Measurements from ENCODE around the gene COL4A6. TPM values are rescaled to one million over a fixed set of nuclear protein-coding genes. Genes with fewer than 3 reads are reported as not detected.

Gene COL4A6
- total and polyA plus RNA-seq, 2 of the 4 experiments (the other 2 are of a cell fraction) = 0.36 to 0.74 TPM

DNA sequence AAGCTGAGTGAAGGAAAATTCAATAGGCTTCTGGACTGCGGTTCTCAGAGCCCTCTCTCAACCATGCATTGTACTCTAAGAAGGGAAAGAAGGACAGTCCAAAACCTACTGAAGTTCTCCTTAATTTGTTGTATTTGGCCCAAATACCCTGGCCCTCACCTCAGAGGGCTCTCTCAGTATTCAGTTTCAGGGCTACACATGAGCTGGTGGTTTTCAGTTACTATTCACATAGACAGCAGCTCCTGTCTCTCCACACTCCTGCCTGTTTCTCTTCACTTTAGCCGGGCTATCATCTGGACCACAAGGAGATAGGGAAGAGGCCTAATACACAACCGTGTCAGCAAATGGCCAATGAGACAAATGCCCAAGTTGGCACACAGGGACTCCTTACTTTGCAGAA is 280.6 kb downstream of the COL4A6 start:
- Histone ChIP-seq H3K9me3 (ENCODE audit: control insufficient read depth, insufficient read depth, low read length) (no peaks in the 10 kb centered on the region), H3K4me3 (ENCODE audit: insufficient read depth, low read depth, low read length) (no peak overlapping the region), H3K27ac (ENCODE audit: insufficient read depth, low read length) (no peak overlapping the region), H2AK9ac (replicated peaks; ENCODE audit: low read depth, low read length, poor library complexity) (no peak overlapping the region), H2AFZ (replicated peaks; ENCODE audit: low read length, poor library complexity) (no peak overlapping the region), H3K79me1 (ENCODE audit: low read depth in 1 of 2, low read length in 2 of 2) (no peaks in the 10 kb centered on the region), H2BK15ac (ENCODE audit: low read depth, low read length) (no peak overlapping the region), H3K18ac (ENCODE audit: low read depth, low read length) (no peak overlapping the region), H3K27me3 (ENCODE audit: control insufficient read depth, insufficient read depth, low read length) (peaks cover 9% of the 10 kb centered on the region), H3K56ac (ENCODE audit: extremely low read depth, insufficient read depth, low read length) (no peak overlapping the region), H3K4me1 (ENCODE audit: control insufficient read depth, insufficient read depth, low read length) (no peaks in the 10 kb centered on the region), H3K4me2 (ENCODE audit: low read depth, low read length) (no peak overlapping the region), H2BK5ac (ENCODE audit: low read depth, low read length, poor library complexity, severe bottlenecking) (no peak overlapping the region), H3K23ac (ENCODE audit: low read depth, low read length) (no peak overlapping the region), H4K91ac (ENCODE audit: insufficient read depth, low read depth, low read length) (no peak overlapping the region), H2BK20ac (ENCODE audit: low read depth, low read length) (no peak overlapping the region), H4K5ac (ENCODE audit: low read depth, low read length) (no peak overlapping the region), H3K14ac (replicated peaks; ENCODE audit: low read depth, low read length) (no peak overlapping the region), H2BK120ac (ENCODE audit: low read depth, low read length) (no peak overlapping the region), H3K4ac (ENCODE audit: low read depth, low read length) (no peak overlapping the region), H4K8ac (ENCODE audit: low read depth in 2 of 2, low read length in 2 of 2) (no peak overlapping the region), H3K36me3 (ENCODE audit: control insufficient read depth, insufficient read depth, low read length) (no peaks in the 10 kb centered on the region; the same call in 1 of the 2 replicates), H4K20me1 (ENCODE audit: insufficient read depth, low read length) (no peaks in the 10 kb centered on the region), H3K9me1 (ENCODE audit: insufficient read depth, low read length) (no peaks in the 10 kb centered on the region), H3K9ac (ENCODE audit: low read depth, low read length) (no peak overlapping the region), H2AK5ac (ENCODE audit: low read depth, low read length) (no peak overlapping the region)
- WGBS, 2 experiments (ENCODE audit: extremely low coverage in 2 of 2, insufficient read length in 1 of 2) = no CpG with 5 or more reads among the region's 3 CpGs
- ATAC-seq (ENCODE audit: low read depth) (no peak), DNase-seq (no peak)
- CTCF ChIA-PET = no interaction called here
- POLR2A ChIA-PET (ENCODE audit: unreplicated experiment) = no interaction called here
- no TSS peak for BruUV-seq (replicated peaks)
- dilution Hi-C loops (cut with HindIII; ENCODE audit: low sequenced_read_pairs, unreplicated experiment) (no loop called here), intact Hi-C loops (cut with micrococcal nuclease) (no loop called here), in situ Hi-C loops (cut with MboI; ENCODE audit: low sequenced_read_pairs) (no loop called here)
- TF ChIP-seq NFE2L2 (IDR thresholded peaks at IDR 0.05; ENCODE audit: low read depth, low read length) = no peak
